NCI-H2227 (cell line): ENCODE results near the gene ARF1.
A peak's percentile ranks its signal among the peaks of the same experiment; 100 is the strongest.

Source experiments
- DNase-seq: peaks from one replicate; lab custom pipeline; 2025; ENCODE audit not compliant: unreplicated experiment; lab: John Stamatoyannopoulos, UW

Gene ARF1

DNA sequence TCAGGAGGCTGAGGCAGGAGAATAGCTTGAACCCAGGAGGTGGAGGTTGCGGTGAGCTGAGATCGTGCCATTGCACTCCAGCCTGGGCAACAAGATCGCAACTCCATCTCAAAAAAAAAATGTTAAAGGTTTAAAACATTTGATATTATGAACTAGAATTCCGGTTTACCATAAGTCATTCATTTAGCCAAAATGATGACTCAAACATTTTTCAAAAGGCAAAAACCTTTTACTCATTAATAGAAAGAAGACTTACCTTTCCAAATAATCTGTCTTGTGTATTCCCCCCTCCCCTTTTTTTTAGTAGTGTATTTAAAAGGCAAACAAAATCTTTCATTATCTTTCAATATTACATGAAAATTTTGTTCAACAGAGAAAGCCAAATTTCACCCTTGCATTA, 34.8 kb downstream of the ARF1 start:
- DNase-seq = no peak

DNA sequence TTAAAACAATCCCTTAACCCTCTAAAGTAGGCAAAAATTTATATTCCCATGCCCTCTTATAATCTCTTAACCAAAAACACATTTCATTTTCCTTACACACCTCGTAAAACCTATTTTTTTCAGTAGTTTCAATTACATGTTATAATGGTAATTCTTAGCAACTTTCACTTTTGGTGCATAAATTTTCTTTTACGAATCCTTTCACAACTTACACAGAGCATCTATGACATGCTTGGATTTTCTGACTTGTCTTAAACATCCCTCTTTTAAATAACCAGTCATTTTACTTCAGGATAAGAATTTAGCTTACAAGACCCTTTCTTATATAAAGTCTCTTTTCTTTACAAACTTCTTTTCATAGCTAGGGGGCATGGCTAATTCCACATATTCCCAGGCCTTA, 35.5 kb downstream of the ARF1 start:
- DNase-seq = peak; percentile 14

DNA sequence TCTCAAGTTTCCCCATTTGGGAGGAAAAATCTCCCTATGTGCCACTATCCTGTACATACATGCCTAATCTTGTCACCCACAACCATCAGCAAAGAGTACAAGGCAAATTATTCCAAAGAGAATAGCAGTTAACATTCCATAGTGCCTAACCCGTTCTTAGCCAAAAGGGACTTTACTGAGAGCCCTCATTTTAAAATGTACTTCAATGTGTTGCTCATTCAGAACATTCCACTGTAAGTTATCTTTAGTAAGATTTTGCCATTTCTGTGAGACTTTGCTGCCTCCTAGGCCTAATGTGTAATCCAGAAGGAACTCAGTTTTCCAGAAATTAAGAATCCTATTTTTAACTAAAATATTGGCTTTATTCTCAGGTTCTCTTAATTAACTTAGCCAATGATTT, 37.8 kb downstream of the ARF1 start:
- no peak for DNase-seq

DNA sequence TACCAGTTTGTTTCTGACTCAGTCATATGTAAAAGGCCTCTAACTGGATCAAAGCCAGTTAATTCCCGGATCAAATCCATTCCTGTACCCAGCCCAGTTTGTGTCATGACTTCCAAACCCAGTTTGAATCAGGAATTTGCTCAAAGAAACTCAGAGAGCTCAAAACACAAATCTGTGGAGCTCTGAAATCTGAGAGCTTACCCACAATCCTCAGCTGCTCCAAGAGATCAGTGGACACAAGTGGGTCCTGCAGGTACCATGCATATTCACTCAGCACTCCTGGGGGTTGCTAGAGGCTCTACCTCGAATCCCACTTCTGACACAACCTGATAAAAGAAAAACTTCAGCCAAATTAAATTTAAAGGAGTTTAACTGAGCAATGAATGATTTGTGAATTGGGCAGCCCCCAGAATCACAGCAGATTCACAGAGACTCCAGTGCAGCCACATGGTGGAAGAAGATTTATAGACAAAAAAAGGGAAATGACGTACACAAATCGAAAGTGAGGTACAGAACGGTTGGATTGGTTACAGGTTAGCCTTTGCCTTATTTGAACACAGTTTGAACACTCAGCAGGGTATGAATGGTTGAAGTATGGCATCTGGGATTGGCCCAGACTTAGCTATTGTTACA, 38.5 kb downstream of the ARF1 start:
- DNase-seq = no peak

DNA sequence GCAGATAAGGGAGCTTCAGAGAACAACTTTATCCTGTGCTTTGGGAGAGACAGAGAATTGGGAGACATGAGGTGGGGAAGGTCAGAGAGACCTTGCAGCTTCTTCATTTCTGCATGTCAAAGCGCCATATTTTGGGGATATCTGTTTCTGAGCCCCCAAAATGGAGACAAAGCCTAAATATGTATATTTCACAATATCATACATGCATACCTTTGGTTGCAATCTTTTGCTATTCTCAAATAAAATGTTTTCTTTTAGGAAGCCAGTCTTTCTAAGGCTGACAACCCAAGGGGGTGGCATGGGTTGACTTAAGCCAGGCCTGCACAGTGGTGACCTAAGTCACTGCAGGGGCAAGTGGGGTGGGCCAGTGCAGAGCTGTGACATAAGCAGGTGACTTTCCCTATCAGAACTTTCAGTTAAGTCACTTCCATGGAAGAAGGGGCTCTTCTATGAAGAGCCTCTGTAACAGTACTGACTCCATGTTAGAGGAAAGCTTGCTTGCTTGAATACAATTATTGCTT, 40.5 kb downstream of the ARF1 start:
- no peak for DNase-seq

DNA sequence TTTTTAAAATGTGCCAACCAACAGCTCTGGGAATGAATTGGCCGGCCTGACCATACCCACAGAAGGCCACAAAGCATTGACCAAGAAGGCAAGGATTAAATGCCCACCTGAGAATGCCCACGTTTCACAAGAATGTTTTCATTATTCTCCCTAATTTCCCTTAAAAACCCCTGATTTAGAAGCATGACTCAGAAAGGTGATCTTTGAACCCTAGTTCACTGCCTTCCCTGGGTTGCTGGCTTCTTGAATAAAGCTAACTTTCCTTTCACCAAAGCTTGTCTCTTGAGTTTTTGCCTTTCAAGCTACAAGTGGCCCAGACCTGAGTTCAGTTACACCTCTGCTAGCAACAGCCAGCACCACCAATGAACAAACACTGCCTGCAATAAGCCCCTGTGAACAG, 41.0 kb downstream of the ARF1 start:
- DNase-seq = no peak

DNA sequence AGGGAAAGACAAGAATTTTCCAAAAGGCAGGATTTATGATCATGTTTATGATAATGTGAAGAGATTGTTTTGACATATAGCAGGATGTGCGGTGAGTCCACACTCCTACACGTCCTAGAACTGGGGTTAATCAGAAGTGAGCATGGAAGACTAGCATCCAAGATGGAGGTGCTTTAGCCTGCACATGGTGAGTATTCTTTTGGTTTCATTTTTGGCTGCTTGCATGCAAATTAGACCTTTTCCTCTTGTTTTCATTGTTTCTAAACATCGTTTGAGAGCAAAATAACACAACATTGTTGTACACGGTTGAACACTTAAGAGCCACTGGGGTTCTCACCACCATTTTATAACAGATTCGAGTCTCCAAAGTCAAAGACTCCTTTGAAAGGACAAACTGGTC, 42.7 kb downstream of the ARF1 start:
- no peak for DNase-seq

DNA sequence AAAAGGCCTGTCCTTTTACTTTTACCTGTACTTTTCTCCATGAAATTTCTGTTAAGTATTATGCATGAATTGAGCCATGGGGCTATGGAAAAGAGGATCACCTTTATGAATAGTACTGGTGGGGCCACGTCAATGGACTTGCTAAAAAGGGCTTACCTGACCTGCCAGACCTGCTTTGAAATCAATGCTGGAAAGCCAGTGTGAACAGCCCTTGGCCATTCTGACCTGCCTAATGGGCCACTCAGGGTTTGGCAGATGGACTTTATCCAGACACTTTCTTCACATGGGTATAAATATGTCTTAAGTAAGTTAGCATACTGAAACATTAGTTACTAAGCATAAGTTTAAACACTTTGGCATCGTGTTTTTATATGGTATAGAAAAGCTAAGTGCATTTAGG, 49.3 kb downstream of the ARF1 start:
- DNase-seq = no peak

DNA sequence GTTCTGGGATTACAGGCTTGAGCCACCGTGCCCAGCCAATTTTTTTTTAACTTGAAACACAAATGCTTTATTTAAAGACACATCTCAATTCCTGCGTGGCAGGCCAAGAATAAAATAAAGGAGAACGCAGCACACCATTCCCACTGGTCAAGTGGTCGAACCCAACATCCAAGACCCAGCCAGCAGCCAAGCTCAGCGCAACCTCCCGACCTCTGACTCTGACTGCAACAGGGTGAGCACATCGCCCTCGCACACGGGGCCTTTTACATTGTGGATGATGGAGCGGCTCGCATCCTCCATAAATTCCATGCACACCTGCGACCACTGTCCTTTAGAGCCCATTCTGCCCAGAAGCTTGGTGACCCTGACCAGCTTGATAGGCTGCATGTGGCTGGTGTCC, 52.1 kb downstream of the ARF1 start:
- DNase-seq = no peak

DNA sequence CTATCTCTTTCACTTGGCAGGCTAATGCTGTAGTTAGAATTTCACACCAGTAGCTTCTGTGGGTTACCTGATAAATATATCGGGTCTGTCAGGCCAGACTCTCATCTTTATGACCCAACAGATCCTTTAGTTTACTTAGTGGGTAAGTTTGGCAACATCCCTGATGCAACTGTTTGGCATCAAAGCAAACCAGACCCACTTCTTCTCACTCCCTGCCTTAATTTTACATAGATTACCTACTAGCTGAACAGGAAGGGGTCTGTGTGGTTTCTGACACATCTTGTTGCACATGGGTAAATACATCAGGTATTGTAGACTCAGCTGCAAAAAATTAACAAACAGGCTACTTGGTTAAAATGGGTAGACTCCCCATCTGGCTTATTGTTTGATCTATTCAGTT, 54.4 kb downstream of the ARF1 start:
- no peak for DNase-seq

DNA sequence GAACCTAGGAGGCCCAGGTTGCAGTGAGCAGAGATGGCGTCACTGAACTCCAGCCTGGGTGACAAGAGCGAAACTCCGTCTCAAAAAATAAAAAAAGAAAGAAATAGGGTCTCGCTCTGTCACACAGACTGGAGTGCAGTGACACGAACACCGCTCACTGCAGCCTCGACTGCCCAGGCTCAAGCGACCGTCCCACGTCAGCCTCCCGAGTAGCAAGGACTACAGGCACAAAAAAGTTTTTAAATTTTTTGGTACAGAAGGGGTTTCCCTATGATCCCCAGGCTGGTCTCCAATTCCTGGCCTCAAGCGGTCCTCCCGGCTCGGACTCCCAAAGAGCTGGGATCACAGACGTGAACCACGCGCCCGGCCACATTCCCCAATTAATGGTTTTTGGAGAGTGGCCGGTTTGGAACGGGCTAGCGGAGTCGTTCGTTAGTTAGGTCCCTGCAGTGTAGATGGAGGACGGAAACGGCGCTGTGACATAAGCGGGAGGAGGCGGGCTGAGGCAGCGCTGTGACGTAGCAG, 57.0 kb downstream of the ARF1 start:
- DNase-seq = no peak

DNA sequence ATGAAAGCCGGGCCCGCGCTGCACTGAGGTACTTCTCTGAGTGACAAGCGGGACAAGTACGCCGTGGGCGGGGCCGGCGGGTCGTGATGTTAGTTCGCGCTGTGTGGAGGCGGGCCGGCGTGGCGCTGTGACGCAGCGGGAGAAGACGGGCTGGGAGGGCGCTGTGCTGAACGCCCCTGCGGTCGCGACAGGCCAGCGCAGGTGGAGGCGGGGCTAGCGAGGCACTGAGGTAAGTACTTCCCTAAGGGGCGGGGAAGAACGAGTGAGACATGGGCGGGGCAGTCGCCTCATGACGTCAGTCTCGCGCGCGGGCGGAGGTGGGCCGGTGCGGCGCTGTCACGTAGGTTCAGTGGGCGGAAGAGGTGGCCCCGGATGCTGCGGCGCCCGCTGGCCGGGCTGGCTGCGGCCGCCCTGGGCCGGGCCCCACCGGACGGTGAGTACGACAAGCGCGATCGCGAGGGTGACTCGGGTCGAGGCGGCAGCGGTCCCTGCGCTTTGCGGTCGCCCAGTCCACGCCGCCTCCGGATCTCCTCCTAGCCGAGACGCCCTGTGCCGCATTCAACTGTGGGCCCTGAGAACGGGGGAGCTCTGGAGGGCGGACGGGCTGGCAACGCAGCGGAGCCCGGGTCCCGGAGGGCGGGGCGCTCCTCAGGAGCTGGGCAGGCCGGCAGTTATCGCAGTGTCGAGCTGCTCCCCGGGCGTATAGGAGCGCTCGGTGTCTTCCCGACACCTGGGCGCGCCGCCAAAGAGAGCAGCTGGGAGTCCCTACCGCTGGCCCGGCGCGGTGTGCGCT, 57.6 kb downstream of the ARF1 start, which contains the start of gene GUK1:
Gene GUK1 (plus strand): TSS at position 349 of the 793 bp plus-strand sequence. CDS start 24 bp downstream, at position 373.
- DNase-seq = peak; percentile 100

DNA sequence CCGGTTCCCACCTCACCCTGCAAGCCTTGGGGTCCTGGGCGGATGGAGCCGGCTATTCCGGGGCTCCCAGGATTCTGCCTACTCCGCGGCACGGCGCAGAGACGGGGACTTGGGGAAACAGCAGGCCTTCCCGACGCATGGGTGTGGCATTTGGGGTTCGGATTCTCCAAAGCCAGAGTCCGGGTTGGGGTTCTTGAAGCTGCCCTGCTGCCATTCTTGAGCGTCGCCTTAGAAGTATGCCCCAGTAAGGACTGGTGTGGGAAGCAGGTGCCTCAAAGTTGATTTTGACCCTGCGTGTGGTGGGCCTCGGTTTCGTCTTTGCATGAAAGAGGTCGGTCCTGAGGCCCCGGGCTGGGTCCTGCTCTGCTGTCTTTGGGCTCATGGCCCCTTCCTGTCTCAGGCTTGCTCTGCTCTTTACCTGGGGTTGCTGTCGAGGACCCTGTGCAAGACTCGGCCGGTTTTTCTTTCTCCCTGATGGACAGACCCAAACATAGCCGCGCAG, 58.3 kb downstream of the ARF1 start:
- DNase-seq = no peak

DNA sequence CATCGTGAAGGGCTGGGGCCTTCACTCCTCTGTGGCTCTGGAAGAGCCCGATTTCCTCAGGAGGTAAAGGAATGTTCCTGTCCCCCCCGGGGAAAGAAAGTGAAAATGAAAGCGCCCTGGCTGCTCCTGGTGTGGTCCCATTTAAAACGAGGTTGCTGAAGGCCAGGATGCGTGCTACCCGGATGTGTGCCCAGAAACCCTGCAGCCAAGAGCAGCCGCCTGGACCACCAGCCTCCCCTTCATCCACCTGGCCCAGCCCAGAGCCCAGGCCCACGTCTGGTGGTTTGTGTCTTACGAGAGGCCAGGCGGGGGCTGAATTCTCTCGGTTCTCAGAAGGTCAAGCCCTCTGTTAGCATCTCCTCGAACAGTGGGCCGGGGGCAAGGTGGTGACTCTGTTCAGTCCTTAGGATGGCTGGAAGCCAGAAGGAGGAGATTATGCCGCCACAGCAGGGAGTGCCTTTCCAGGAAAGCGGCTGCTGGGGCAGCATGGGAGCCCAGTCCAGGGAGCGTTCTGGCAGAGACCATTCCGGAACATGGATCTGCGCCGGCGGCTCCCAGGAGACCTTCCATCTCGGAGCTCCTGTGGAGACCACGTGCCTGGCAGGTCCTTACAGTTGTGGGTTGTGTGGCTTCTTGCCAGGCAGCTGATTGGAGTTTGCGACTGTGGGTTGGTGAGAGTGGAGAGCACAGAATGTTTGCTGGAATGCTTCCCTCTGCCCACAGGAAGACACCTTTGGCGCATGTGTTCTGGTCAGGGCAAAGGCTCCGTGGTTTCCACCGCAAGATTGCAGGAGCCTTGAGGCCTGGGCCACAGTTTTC, 58.9 kb downstream of the ARF1 start:
- DNase-seq = peak; percentile 15

DNA sequence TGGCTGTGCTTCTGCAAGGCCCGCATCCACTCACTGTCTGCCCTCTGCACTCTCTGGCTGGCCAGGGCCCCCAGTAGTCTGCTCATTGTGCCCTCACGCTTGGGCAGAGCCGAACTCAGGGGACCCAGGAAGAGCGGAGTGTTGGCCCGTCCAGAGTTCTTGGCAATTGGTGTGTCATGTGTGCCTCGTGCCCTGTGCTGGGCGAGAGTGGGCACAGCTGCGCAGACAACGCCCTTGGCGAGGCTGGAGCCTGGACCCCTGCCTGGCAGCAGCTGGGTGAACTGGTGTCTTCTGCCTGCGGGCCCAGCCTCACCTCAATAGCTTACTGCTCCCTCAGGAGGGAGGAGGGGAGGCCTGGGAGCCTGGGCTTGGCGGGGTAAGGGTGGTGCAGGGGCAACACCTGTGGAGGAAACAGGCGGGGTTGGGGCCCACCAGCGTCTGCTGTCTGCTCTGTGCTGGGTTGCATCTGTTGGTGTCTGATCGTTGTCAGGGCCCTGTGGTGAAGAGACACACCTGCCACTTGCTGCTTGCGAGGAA, 59.7 kb downstream of the ARF1 start:
- DNase-seq = no peak

DNA sequence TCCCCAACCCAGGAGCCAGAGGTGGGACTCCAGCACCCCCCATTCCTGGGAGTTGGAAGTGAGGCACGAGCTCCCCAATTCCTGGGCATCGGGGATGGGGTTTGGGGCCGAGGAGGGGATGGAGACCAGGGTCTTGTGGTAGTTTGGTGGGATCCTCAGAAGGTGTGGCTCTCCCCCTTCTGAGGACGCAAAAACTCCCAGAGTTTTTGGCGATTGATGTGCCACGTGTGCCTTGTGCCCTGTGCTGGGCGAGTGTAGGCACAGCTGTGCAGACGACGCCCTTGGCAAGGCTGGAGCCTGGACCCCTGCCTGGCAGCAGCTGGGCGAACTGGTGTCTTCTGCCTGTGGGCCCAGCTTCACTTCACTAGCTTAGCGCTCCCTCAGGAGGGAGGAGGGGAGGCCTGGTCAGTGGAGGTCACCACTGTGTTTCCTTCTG, 60.2 kb downstream of the ARF1 start:
- DNase-seq = no peak

DNA sequence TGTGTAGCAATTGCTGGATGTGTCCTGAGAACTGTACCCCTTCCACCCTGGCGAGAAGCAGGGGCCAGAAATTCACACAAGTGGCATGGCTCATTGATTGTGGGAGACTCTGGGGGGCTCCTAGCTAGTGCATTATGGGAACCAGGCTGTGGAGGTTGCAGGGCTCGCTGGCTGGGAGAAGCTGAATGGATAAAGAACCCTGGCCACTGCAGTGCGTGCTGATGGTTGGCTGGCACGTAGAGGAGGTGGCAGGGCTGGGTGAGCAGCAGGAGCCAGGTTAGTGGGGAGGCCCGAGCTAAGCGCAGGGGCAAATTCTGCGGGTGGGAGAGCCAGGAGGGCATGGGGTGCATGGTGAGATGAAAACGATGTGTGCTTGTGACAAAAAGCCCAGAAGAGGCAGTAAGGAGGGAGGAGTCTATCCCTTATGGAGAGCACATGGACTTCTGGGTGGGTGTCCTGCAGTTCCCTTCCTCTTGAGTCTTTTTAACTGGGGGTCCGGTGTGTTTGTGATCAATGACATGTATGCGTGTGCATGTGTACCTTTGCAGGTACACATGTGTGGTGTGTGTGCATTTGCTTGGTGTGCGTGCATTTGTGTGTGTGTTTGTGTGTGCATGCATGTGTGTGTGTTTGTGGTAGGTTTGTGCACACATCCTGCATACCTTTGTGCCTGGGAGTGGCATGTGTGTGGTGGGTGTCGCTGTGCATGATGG, 61.1 kb downstream of the ARF1 start:
- no peak for DNase-seq

DNA sequence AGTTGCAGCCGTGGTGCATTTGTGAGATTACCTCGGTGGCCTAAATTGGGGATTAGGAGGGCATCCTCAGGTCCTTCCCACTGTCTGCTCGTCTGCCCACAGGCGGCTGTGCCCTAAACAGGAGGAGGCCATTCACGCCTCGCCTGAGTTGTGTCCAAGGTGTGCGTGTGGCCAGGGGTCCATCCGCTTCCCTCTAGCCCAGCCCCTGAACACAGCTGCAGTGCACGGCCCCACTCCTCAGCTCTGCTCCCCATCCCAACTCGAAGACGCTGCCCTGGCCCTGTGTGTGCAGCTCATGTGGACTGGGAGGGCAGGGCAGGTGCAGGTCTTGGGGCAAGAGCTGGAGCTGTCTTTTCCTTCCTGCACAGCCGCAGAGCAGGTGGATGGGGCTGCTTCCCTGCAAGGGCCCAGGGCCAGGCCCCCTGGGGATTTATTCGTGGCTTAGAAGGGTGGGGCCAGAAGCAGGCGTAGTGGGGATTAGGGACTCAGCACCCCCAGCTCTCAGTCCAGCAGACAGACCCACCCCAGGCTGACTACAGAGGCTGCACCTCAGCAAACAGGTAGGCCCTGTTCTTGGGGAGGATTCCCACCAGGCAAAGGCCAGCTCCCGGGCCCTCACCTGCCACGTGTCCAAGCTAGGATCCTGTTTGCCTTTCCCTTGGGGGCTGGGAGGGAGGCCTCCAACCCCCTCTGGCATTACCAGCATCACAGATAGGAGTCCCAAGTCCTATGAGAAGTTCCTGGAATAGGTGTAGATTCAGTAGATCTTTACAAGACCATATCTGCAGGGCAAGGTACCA, 61.9 kb downstream of the ARF1 start:
- DNase-seq = no peak

DNA sequence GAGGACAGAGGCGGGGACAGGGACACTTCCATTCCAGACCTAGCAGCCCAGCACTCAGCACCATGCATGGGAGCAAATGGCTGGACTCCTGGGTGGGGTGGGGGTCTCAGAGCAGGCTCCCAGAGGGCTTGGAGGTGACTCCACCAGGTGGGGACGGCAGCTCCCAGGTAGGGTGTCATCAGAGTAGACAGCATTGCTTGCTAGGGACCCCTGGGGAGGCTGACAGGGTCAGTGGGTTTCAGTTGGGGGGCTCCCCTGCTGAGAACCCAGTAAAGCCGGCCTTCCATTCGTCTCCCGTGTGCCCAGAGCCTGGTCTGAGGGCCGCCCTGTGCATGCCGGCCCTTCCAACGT, 62.5 kb downstream of the ARF1 start:
- no peak for DNase-seq
